ENCODE measurements around the gene CENPW.

Gene CENPW

DNA sequence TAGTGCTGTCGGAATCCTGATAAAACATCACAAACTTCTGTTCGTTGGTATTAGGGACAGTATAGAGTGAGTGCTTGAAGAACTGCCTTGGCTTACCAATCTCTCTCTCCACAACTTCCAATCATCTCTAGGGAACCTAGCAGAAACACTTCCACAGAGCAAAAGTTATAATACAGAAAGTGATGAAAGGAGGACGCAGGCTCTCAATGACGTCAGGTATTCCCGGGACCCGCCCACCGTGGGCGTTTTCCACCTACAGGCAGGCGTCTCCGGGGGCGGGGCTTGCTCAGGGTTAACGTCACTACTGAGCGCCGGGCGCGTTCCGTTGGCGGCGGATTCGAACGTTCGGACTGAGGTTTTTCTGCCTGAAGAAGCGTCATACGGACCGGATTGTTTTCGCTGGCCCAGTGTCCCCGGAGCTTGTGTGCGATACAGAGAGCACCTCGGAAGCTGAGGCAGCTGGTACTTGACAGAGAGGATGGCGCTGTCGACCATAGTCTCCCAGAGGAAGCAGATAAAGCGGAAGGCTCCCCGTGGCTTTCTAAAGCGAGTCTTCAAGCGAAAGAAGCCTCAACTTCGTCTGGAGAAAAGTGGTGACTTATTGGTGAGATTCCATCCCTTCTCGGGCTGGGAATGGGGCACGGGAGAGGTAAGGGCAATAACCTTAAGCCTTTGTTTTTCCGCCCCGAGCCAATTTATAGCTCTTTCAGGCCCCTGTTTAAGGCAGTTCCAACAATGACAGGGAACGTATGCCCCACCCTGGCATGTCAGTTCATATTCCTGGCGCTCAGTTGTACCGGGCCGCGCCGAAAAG, at the start of gene CENPW:
TSS of gene CENPW (plus strand) at position 320 of the 814 bp plus-strand sequence. CDS start at position 479, 159 bp downstream.
- peak; percentile 10 to 77 (median 44) for DNase-seq

GRCh38 chr6:126293891-126294524, 45.9 kb upstream of the CENPW start:
- DNase-seq = no peak

DNA sequence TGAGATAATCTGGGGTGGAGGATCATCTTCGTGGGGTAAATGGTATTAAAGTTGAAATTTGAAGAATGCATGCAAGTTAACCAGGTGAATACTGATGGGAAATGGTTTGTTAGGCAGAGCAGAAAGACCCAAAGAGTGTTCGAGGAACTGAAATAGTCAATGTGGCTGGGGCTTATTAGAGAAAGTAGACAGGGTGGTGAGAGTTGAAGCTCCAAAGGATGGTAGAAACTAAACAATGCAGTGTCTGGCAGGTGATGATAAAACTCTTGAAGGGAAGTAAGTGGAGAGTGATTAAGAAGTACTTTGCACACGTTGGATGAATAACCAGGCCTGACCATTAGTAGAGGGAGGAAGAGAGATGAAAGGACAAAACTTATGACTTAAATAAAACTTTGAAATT, 39.8 kb upstream of the CENPW start:
- DNase-seq = no peak

- DNase-seq = no peak
These were observed 39.2 kb upstream of the CENPW start for GRCh38 chr6:126300735-126301134.

DNA sequence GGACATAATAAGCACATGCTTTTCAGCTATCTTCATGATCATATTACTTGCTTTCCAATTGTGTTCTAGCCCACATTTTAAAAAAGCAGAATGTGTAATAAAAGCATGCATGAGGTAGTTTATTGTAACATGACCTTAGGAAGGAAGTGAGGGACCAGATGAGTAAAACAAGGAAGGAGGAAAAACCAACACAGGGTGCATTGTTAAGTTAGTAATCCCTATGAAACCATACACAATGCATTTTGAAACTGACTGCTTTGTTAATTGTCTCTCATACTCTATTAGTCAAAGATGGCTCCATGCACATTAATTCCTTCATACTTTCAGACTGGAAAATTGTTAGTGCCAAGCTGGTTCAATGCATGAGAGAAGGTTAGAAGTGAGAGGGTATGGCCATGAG, 37.7 kb upstream of the CENPW start:
- no peak for DNase-seq

GRCh38 chr6:126307849-126308248, 32.1 kb upstream of the CENPW start:
- DNase-seq = no peak

DNA sequence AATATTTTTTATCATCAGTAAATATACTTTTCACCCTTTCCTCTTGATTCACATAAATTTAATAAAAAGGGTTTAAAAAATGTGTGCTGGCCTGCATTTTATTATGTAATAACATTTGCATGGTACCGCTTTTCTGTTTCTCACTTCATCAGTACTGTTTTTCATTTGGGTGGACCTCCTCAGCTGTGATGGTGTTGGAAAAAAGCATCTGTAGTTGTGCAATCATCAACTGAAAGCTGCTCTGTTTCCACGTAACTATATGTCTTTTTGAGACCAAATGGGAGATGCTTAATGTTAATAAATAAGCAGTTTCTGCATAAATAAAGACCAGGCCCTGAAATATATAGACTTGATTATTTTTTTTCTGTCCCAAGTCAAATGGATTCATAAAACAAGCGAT, 31.6 kb upstream of the CENPW start:
- no peak for DNase-seq

- DNase-seq = no peak
These were observed 27.8 kb upstream of the CENPW start for GRCh38 chr6:126312013-126312665.

DNA sequence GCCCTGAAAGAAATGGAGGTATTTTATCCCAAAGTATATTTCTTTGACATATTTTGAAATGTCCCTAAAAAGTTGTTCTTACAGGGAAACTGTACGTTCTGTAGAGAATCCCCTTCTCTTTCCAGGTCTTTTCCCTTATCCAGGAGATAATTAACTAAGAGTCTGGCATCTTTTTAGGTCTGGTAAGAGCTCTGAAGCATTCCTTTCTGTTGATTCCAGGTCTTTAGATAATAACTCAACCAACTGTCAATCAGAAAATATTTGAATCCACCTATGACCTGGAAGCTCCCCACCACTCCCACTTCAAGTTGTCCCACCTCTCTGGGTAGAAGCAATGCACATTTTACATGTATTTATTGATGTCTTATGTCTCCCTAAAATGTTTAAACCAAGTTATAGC, 26.0 kb upstream of the CENPW start:
- DNase-seq = no peak

- no peak for DNase-seq
These were observed 21.1 kb upstream of the CENPW start for GRCh38 chr6:126318797-126319196.

DNA sequence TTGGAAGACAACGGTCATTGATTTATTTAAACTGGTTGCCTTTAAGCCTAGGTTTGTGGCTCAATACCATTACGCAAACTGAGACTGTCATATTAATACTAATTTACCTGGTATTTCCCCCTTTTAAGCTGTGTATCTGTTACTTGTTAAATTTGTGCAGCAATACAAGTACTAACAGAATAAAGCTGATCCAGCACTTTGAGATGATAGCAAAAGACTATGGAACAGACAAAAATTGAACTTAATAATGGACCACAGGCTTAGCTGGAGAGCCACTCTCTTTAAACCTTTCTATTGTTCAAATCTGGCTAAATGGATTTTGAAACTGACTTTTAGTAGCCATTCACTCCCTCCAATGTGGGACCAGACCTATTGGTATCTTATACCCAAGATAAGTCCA, 6.2 kb upstream of the CENPW start:
- no peak for DNase-seq

GRCh38 chr6:126335210-126335609, 4.7 kb upstream of the CENPW start:
- no peak for DNase-seq

DNA sequence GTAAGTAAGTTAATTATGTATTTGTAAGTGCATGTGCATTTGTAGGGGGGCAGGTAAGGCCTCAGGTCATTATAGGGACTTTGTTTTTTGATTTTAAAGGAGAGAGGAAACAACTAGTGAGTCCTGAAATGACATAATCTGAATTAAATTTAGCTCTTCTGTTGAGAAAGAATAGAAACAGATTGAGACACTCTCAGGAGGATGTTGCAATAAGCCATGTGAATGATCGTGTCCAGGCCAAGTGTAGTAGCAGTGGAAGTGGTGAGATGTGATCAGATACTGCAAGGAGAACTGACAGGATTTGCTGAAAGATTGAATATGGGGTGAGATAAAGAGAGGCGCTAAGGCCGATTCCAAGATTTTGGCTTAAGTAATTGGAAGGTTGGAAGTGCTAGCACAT, 2.6 kb upstream of the CENPW start:
- peak in 1 of 14 donors; percentile 2 for DNase-seq

DNA sequence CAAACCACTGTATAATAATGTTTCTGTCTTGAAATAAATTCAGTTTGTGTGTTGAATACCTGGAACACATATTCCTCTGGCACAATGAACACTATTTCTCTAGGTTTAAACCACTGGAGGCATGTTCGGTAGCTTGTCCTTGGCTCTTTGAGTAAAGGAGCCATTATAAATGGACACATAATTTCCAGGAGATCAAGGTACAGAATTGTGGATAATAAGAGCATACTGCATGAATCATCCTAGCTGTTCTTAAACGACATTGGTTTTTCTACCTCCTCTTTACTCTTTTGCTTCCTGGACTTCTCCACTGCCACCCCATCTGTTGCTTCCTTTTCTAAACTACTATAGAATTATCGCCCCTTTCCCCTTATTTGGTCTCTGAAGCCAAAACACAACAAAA, 1.2 kb downstream of the CENPW start:
- no peak for DNase-seq

DNA sequence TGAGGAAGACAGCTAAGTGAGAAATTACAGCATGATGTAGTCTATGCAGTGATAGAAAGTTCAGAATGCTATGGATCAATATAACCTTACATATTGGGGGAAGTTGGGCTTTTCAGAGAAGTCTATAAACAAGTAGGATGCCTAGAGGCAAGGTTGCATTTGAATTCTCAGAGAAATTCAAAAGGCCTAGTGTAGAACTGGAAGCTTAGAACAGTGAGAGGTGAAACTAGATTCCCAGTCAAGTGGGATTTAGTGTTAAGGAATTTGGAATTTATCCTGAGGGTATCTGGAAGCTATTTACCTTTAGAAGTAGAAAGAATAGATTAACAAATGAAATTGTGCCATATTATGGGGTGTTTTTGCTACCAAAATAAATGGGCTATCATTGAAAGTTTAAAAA, 4.3 kb downstream of the CENPW start:
- DNase-seq = no peak

DNA sequence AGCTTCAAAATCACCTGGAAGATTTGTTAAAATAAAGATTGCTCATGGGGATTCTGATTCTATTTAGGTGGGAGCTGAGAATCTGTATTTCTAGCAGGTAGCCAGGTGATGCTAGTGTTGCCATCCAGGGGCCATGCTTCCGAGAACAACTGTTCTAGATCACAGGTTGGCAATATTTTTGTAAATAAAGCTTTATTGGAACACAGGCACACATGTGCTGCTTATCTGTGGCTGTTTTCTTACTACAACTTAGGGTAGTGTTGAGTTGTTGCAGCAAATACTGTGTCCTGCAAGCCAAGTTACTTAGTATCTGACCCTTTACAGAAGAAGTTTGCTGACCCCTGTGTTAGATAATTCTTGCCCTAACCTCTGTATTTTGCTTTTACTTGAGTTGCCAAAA, 12.0 kb downstream of the CENPW start:
- no peak for DNase-seq

- DNase-seq = no peak
These were observed 12.6 kb downstream of the CENPW start for GRCh38 chr6:126352514-126352913.

DNA sequence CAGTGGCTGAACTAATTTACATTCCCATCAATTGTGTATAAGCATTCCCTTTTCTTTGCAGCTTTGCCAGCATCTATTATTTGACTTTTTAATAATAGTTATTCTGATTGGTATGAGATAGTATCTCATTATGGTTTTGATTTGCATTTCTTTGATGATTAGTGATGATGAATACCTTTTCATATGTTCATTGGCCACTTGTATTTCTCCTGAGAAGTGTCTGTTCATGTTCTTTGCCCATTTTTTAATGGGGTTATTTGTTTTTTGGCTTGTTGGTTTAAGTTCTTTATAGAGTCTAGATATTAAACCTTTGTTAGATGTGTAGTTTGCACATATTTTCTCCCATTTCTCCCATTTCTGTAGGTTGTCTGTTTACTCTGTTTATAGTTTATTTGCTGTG, 16.6 kb downstream of the CENPW start:
- no peak for DNase-seq

DNA sequence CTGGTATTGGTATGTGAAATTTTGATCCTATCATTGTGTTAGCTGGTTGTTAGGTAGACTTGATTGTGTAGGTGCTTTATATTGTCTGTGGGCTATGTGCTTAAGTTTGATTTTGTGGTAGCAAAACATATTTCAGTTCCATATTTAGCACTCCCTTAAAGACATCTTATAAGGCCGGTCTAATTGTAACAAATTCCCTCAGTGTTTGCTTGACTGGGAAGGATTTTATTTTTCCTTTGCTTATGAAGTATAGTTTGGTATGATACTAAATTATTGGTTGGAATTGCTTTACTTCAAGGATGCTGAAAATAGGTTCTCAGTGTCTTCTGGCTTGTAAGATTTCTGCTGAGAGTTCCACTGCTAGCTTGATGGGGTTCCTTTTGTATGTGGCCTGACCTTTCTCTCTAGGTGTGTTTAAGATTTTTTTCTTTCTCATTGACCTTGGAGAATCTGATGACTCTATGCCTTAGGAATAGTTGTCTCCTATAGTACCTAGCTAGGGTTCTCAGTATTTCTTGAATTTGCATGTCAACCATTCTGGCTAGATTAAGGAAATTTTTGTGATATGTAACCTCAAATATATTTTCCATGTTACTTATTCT, 20.1 kb downstream of the CENPW start:
- no peak for DNase-seq

DNA sequence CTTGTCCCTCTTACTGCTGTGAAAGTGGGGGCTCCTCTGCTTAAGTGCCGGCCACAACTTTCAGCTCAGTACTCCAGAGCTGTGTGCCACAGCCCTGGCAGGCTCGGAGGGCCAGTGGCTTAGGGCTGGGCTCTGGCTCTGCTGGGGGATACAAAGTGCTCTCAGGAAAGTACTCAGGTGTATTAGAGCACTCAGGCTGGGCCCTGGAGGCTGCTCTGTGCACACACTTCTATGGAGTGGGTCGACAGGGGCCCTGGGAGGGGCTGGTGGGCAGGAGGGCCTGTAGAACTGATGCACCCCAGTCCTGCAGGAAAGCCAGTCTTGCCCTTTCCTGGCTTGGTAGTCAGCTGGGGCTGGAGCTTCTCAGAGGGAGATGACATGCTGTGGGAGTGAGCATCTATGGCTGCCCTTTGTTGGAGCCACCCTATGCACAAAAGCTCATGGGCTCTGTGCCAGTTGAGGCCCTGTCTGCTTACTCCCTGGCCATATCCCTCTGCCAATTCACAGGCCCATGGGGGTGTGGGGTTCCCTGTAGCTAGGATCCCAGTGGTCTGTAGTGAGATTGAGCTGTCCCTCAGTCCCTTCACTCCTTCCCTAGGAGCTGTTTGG, 22.0 kb downstream of the CENPW start:
- no peak for DNase-seq

DNA sequence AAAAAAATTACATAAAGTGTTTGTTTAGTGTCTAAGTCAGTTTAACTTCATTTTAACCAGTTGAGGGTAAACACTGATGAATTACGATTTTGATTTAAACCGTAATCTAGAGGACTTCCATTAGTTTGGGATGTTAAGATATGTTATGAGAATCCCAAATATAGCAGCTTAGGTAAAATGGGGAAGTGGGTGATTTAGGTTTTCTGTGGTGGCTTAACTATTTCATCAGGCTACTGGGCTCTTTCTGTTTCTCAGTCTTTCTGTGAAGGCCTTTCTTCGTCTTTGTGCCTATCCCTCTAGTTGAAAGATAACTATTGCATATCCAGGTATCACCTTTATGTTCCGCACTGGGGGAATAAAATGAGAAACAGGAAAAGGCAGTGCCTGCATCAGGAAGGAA, 27.9 kb downstream of the CENPW start:
- DNase-seq = no peak

- DNase-seq = no peak
These were observed 32.7 kb downstream of the CENPW start for GRCh38 chr6:126372626-126373025.

DNA sequence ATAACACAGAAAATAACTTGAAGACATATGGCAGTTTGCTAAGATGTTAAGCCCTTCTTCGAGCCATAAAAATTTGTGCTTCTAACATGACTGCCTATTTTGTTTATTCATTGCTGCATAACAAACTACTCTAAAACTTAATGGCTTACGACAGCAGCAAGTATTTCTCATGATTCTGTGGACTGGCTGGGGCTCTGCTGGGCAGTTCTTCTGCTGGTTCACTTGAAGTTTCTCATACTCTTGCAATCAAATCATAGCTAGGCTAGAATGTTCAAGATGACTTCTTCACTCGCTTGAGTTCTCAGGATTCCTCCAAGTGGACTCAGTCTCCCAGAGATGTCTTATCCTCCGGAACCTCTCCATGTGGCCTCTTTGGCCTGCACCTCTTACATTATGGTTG, 33.4 kb downstream of the CENPW start:
- no peak for DNase-seq

All from C1 segment of cervical spinal cord (tissue), 14 donors.